Measurements from ENCODE around the gene DYSF.

GRCh38 chr2:71669058-71669456, 215.7 kb downstream of the DYSF start:
- TF ChIP-seq CTCF (IDR thresholded peaks at IDR 0.05) (no peak), EP300 (IDR thresholded peaks at IDR 0.05) (no peak)
